Ascending aorta (tissue), 2 donors: ENCODE data around the gene SLC35F3. TPM values are rescaled to one million over a fixed set of nuclear protein-coding genes. Genes with fewer than 3 reads are reported as not detected.
A peak's percentile ranks its signal among the peaks of the same experiment; 100 is the strongest.

Experiments used
- DNase-seq, 2 donors: peaks; one replicate each; pipeline ENCODE4 v3.0.0-alpha.2; 2019; ENCODE audit warnings: low spot score in 2 of 2
- H3K27ac ChIP-seq, 2 donors: fragments of 200-600 bp; sonication (generic); one replicate each; pipeline ENCODE4 v1.5.1; 2016 to 2017; ENCODE audit warnings: mild to moderate bottlenecking in 1 of 2
- H3K27me3 ChIP-seq: fragments of 200-600 bp; sonication (generic); one replicate; pipeline ENCODE4 v1.5.1; 2017
- H3K36me3 ChIP-seq, 2 donors: fragments of 200-600 bp; sonication (generic); one replicate each; pipeline ENCODE4 v1.5.1; 2016
- H3K4me1 ChIP-seq, 2 donors: fragments of 200-600 bp; sonication (generic); one replicate each; pipeline ENCODE4 v1.5.1; 2016 to 2017; ENCODE audit warnings: mild to moderate bottlenecking in 1 of 2
- H3K4me3 ChIP-seq, 2 donors: fragments of 200-600 bp; sonication (generic); one replicate each; pipeline ENCODE4 v1.5.1; 2016 to 2017; ENCODE audit warnings: mild to moderate bottlenecking in 1 of 2
- H3K9me3 ChIP-seq, 2 donors: fragments of 200-600 bp; sonication (generic); one replicate each; pipeline ENCODE4 v1.5.1; 2016
- intact Hi-C: fragments of 100-400 bp; cut with DNase I; formaldehyde crosslinking; loops from one replicate; pipeline ENCODE4 v1.15.1; 2023
- total RNA-seq: library from RNA; depleted of rRNA; stranded (reverse); fragments of >200 nt; gene quantifications from one replicate; pipeline ENCODE4 v1.1.0, GENCODE V29; 2016
- TF ChIP-seq, protein P1 (sequence below), 3 experiments: fragments of 200-600 bp in 2 of 3; fragments of 450-650 bp in 1 of 3; sonication (generic) in 2 of 3; IDR thresholded peaks; one replicate each; pipeline ENCODE4 v1.5.1; 2016 to 2019; ENCODE audit warnings: antibody characterized with exemption in 3 of 3, mild to moderate bottlenecking in 1 of 3, moderate library complexity in 1 of 3

The SLC35F3 gene
- total RNA-seq, 1 donor from 2014 or later = 1.4 TPM

DNA sequence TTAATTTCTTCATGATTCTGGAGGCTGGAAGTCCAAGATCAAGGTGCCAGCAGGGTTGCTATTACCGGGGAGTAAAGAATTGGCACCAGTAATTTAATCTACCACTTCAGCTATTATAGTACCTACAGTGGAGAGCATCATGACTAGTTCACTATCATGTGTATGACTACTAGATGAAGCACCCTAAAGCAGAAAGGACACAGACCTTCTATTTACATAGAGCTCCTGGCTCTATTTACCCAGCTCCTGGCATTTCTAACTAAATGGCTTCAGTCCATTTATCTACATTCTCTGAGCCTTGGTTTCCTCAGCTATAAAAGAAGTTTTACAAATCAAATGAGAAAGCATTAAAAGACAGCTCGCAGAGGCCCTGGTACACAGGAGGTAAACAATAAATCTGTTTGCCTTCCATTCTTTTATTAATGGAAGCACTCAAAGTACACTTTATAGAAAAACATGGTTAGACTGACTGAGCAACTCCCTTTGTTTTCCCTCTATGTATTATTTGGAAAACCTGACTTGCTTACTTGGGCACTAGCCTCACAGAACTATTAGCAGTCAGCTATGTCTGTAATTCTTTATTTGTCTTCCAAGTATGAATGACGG, 203.0 kb downstream of the SLC35F3 start:
- no peak for DNase-seq
- no peaks in the 10 kb centered on the region for H3K4me1 ChIP-seq
- no peaks in the 10 kb centered on the region for H3K36me3 ChIP-seq
- H3K4me3 ChIP-seq = no peak overlapping the region
- no peaks in the 10 kb centered on the region for H3K9me3 ChIP-seq
- TF ChIP-seq, protein P1, sequence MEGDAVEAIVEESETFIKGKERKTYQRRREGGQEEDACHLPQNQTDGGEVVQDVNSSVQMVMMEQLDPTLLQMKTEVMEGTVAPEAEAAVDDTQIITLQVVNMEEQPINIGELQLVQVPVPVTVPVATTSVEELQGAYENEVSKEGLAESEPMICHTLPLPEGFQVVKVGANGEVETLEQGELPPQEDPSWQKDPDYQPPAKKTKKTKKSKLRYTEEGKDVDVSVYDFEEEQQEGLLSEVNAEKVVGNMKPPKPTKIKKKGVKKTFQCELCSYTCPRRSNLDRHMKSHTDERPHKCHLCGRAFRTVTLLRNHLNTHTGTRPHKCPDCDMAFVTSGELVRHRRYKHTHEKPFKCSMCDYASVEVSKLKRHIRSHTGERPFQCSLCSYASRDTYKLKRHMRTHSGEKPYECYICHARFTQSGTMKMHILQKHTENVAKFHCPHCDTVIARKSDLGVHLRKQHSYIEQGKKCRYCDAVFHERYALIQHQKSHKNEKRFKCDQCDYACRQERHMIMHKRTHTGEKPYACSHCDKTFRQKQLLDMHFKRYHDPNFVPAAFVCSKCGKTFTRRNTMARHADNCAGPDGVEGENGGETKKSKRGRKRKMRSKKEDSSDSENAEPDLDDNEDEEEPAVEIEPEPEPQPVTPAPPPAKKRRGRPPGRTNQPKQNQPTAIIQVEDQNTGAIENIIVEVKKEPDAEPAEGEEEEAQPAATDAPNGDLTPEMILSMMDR (IDR thresholded peaks at IDR 0.05) = no peak
- H3K27me3 ChIP-seq = no peaks in the 10 kb centered on the region
- H3K27ac ChIP-seq = no peak overlapping the region
- intact Hi-C loops = no loop called here

DNA sequence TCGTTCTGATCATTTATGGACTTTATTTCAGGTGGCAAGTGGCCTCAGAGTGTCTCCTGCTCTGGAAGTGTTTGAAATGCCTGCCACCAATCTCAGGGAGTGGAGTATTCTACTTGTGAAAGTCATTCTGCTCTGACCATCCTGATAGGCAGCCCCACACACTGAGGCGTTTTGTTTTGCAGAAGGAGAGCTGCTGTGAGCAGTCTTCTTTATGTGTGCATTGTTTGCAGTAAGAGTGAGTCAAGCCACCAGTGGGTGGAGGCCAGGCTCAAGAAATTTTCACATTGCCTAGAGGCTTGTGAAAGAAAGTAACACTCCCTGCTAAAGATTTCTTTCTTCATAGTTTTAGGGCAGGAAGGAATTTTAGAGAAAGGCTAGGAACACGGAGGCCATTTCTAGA, 204.4 kb downstream of the SLC35F3 start:
- TF ChIP-seq, protein P1 (IDR thresholded peaks at IDR 0.05) = no peak
- intact Hi-C loops = no loop called here
- Histone ChIP-seq H3K27me3 (no peaks in the 10 kb centered on the region), H3K9me3 (no peaks in the 10 kb centered on the region), H3K4me3 (no peak overlapping the region), H3K27ac (no peak overlapping the region), H3K4me1 (no peaks in the 10 kb centered on the region), H3K36me3 (no peaks in the 10 kb centered on the region)
- DNase-seq = no peak

DNA sequence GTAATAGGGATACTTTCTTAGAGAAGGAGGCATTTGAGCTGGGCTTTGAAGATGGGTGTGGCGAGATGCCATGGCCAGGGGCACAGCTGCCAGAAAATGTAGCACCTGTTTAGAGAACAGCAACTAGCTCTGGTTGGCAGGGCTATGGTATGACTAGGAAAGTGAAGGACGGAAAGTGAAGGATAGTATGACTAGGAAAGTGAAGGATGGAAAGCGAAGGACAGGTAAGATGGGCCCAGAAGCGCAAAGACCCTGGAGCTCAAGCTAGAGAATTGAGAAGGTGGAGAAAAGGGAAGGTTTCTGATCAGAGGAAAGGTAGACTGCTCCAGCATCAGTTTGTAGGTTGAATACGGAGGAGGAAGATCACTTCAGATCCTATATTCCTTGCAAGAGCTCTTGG, 205.4 kb downstream of the SLC35F3 start:
- intact Hi-C loops = loop anchor here (5.0 kb wide), 1 partner anchor 217 kb away; no protein-coding TSS in a partner anchor
- H3K9me3 ChIP-seq = no peaks in the 10 kb centered on the region
- TF ChIP-seq, protein P1 (IDR thresholded peaks at IDR 0.05) = no peak
- no peaks in the 10 kb centered on the region for H3K36me3 ChIP-seq
- H3K27me3 ChIP-seq = no peaks in the 10 kb centered on the region
- H3K4me3 ChIP-seq = no peak overlapping the region
- no peak overlapping the region for H3K27ac ChIP-seq
- no peaks in the 10 kb centered on the region for H3K4me1 ChIP-seq
- DNase-seq = no peak

DNA sequence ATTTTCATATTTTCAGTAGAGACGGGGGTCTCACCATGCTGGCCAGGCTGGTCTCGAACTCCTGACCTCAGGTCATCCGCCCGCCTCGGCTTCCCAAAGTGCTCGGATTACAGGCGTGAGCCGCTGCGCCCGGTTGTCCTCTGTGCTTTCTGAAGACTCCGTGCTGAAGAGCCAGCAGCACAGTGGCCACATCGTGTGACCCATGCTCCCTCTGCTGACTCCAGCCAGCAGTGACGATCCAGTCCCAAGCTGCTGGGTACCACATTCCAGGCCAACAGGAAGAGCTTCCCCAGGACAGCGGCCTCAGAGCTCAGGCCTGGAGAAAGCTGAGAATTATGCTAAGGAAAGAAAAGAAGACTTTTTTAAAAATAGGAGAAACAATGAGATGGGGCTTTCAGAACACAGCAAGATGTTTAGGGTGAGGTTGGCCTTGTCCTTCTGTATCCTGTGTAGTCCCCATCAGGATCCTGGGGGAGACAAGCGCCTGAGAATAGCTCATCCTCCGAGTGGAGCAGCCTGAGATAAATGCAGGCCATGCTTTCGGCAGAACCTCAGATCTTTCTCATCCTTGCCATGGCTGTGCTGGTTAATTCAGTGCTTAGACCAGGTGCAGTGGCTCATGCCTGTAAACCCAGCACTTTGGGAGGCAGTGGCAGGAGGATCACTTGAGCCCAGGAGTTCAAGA, 207.1 kb downstream of the SLC35F3 start:
- DNase-seq = no peak
- H3K27me3 ChIP-seq = no peaks in the 10 kb centered on the region
- no peaks in the 10 kb centered on the region for H3K4me1 ChIP-seq
- H3K36me3 ChIP-seq = no peaks in the 10 kb centered on the region
- H3K27ac ChIP-seq = no peak overlapping the region
- H3K9me3 ChIP-seq = no peaks in the 10 kb centered on the region
- no peak overlapping the region for H3K4me3 ChIP-seq
- intact Hi-C loops = loop anchor here (5.0 kb wide), 1 partner anchor 216 kb away; no protein-coding TSS in a partner anchor
- TF ChIP-seq, protein P1 (IDR thresholded peaks at IDR 0.05) = peak in 1 of 3 experiments; percentile 35

DNA sequence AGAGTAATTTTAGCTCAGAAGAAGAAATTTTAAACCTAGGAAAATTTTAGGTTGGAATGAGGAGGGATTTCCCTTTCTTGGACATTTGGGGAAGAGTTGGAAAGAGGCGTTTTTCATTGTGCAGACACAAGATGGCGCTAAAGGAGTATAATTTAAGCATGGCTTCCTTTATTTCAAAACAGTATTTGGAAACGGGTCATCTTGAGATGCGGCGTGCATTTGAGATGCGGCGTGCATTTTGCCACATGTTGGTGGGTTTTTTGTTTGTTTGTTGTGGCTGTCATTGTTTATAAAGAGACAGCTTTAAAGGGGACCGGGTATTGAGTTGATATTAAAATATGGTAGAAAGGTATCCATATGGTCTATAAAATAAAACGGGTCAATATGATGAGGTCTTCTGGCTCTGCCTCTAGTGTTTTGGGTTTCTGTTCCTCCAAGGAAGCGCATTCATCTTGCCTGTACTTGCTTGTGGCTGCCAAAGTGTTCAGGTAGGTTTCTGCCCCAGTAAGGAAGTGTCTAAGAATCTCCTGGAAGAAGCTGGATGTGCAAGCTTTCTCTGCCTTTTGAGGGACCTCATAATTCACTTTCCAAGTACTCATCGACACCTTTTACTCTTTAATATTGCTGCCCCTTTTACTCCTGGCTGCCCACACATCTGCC, 210.3 kb downstream of the SLC35F3 start:
- H3K36me3 ChIP-seq = no peaks in the 10 kb centered on the region
- H3K4me3 ChIP-seq = peak overlapping the region in 1 of 2 donors; percentile 40
- no peaks in the 10 kb centered on the region for H3K27me3 ChIP-seq
- peak in 1 of 2 donors; percentile 66 for DNase-seq
- TF ChIP-seq, protein P1 (IDR thresholded peaks at IDR 0.05) = peak; percentile 45 to 72 (median 56)
- H3K4me1 ChIP-seq = no peaks in the 10 kb centered on the region
- no peaks in the 10 kb centered on the region for H3K9me3 ChIP-seq
- no peak overlapping the region for H3K27ac ChIP-seq
- intact Hi-C loops = loop anchor here (5.0 kb wide), 1 partner anchor 213 kb away; no protein-coding TSS in a partner anchor
